ENCODE results near the gene SOCS6.
"Not testable (repeated sequence)": the region's sequence is repeated elsewhere in the genome, so short reads cannot be mapped to it uniquely, and the experiment has no call there.

Gene SOCS6

GRCh38 chr18:70321616-70322015 lies 32.8 kb downstream of the SOCS6 start:
- no peak for DNase-seq (ENCODE audit: low spot score)

DNA sequence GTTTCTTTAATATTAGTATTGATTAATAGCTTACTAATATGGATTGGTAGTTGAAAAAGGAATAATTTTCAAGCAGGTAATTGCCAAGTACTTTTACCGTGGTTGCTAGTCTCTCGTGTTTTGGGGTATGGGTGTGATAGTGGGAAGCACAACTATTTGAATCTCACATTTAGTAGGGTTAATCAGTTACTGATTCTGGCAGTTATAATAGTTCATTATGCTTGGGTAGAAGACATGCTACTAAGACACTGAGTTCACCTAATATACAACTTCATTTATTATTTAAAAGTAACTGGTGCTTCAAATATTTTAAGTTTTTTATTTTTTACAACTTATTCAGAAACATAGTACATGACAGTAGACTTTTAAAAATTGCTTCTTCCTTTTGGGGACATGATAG lies 33.5 kb downstream of the SOCS6 start:
- DNase-seq (ENCODE audit: low spot score) = no peak

GRCh38 chr18:70322928-70323327 lies 34.1 kb downstream of the SOCS6 start:
- DNase-seq (ENCODE audit: low spot score) = no peak

- no peak for DNase-seq (ENCODE audit: low spot score)
Measured at GRCh38 chr18:70324897-70325296, 36.1 kb downstream of the SOCS6 start.

GRCh38 chr18:70326255-70326654 lies 37.4 kb downstream of the SOCS6 start:
- no peak for DNase-seq (ENCODE audit: low spot score)

- DNase-seq (ENCODE audit: low spot score) = no peak
Measured at GRCh38 chr18:70328169-70328568, 39.3 kb downstream of the SOCS6 start.

- no peak for DNase-seq (ENCODE audit: low spot score)
Measured at GRCh38 chr18:70329071-70329470, 40.2 kb downstream of the SOCS6 start.

DNA sequence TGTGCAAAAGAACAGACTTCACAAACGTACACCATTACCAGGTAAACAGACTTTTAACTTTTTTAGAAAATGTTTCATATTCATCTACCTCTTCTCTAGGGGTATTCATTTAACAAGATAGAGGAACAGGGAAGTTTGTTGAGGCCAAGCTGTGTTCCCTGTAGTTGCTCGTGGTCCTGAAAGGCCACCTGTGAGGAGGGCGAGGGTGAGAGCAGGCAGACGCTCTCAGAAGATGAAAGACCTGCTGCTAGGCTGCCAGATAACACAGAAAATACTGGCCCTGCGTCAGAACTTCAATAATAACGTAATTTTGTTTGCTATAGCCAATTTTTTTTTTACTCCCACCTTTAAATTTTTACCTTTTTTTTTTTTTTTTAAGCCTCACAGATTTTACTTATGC lies 42.0 kb downstream of the SOCS6 start:
- no peak for DNase-seq (ENCODE audit: low spot score)

- DNase-seq (ENCODE audit: low spot score) = no peak
Measured at GRCh38 chr18:70331456-70332097, 42.7 kb downstream of the SOCS6 start.

DNA sequence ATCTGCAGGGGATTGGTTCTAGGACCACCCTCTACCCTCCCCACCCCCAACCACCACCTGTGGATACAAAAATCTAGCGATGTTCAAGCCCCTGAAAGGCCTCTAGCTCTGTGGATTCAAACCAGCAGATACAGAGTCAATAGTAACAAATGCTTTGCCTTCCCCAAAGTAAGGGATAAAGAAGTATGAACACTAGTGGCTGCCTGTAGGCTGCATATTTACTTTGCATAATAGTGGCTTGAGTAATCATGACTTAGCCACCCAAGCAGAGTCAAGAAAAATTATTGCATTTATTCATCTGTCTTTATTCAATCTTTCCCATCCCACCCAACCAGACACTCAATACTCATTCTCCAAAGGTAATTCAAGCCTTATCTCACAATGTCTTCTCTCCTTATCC lies 43.8 kb downstream of the SOCS6 start:
- DNase-seq (ENCODE audit: low spot score) = no peak

- no peak for DNase-seq (ENCODE audit: low spot score)
Measured at GRCh38 chr18:70333316-70333715, 44.5 kb downstream of the SOCS6 start.

DNA sequence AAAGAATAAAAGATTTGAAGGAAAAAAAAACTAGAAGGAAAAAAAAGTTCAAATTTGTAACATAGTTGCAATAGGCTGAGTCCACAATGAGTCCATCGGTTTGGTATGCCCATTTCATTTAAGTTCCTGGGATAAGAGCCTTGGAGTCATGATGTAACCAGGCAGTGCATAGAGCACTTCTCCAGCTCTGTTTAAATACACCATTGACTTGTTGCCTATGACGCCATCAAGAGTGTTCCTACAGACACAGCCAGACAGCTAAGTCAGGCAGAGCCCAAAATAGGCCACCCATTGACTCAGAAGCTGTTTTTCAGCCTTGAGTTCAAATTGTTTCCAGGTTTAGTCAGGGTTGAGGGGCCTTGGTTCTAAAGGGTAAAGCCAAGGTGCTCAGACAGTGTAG lies 44.9 kb downstream of the SOCS6 start:
- DNase-seq (ENCODE audit: low spot score) = no peak

GRCh38 chr18:70334264-70334663 lies 45.4 kb downstream of the SOCS6 start:
- no peak for DNase-seq (ENCODE audit: low spot score)

DNA sequence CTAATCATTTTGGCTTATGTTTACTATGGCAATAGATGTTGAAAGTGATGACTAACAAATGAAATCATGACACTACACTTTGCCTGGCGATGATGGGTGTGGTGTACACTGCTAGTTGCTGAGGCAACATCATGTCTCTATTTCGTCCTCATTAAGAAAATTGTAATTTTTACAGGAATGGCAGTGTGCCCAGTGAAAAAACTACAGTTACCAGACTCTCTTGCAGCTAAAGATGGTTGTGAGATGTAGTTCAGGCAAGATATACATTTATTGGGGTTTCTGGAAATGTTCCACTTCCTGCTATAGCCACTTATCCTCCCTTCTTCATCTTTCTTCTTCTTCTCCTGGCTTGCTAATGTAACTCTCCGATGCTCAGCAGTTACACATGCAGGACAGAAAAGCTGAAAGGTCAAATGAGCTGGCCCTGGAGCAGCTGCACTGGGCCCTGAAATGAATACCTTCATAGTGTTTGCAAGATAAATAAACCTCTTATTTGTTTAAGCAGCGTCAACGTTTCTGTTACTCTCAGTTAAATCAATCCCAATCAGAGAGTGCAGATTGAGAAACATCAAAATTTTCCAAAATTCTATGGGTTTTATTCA lies 46.0 kb downstream of the SOCS6 start:
- no peak for DNase-seq (ENCODE audit: low spot score)

- no peak for DNase-seq (ENCODE audit: low spot score)
Measured at GRCh38 chr18:70335892-70336726, 47.3 kb downstream of the SOCS6 start.

- DNase-seq (ENCODE audit: low spot score) = no peak
Measured at GRCh38 chr18:70337139-70337972, 48.5 kb downstream of the SOCS6 start.

DNA sequence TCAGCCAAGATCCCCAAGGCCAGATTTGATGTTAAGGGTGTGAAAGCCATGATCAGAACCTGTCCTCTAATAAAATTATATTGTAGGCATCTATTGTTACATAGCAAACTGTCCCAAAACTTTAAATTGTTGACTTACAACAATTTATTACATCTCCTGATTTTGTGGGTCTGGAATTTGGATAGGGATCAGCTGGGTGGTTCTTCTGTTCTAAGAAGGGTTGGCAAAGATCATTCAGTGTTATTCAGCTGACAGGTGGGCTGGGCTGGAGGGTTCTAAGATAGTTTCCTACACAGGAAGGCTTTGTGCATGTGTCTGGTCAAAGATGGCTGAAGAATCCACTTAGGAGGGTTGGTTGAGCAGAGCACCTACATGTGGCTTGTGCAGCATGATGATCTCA lies 50.0 kb downstream of the SOCS6 start:
- DNase-seq (ENCODE audit: low spot score) = no peak

DNA sequence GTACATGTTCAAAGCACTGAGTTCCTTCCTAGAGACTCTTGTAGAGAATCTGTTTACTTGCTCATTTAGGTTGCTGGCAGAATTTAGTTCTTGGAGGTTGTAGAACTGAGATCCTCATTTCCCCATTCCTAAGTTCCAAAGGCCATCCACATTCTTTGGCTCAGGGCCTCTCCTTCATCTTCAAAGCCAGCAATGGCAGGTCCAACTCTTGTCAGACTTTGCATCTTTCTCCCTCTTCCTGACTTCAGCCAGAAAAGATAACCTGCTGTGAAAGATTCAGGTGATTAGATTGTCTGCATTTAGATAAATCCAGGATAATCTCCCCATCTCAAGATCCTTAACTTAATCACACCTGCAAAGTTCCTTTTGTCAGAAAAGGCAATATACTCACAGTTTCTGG lies 51.1 kb downstream of the SOCS6 start:
- no peak for DNase-seq (ENCODE audit: low spot score)

- not testable (repeated sequence) for DNase-seq (ENCODE audit: low spot score)
Measured at GRCh38 chr18:70348481-70348880, 59.6 kb downstream of the SOCS6 start.

GRCh38 chr18:70349316-70349715 lies 60.5 kb downstream of the SOCS6 start:
- no peak for DNase-seq (ENCODE audit: low spot score)

DNA sequence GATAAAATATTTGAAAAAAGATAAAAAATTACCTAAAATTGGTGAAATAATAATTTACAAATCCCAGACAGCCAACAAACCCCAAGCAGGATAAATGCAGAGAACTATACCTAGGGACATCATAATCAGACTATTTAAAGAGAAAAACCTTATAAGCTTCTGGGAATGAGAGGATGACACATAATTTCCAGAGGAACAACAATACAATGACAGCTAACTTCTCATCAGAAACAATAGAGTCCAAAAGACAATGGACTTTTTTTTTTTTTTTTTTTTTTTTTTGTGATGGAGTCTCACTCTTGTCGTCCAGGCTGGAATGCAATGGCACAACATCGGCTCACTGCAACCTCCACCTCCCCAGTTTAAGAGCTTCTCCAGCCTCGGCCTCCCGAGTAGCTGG lies 65.2 kb downstream of the SOCS6 start:
- DNase-seq (ENCODE audit: low spot score) = no peak

GRCh38 chr18:70354771-70355170 lies 65.9 kb downstream of the SOCS6 start:
- DNase-seq (ENCODE audit: low spot score) = no peak

Data from SK-N-DZ (cell line).